ENCODE measurements around the gene ATG2B.

Gene ATG2B

DNA sequence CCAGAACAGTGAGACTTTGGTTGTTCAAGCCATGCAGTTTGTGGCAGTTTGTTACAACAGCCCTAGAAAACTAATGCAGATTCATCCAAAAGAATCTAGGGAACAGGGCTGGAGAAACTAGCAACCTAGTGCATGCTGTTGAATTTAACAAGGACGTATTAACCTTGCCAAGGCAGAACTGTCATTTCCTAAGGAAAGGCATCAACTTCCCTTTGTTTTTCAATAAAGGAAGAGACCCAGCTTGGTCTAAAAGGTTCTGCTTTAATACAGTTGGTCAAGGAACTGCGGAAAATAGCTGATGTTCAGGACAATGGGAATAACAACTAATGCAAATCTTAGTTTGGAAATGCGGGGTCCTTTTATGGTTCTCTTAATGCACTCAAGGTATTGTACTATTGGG lies 40.3 kb upstream of the ATG2B start:
- Histone ChIP-seq H3K79me2 (ENCODE audit: insufficient read depth, low read length) (no peaks in the 10 kb centered on the region), H3K9me3 (ENCODE audit: insufficient read depth, low read length, severe bottlenecking) (no peaks in the 10 kb centered on the region), H3K27me3 (ENCODE audit: insufficient read depth, low read length, poor library complexity) (peaks cover 5% of the 10 kb centered on the region), H3K9ac (ENCODE audit: low read depth, low read length) (no peak overlapping the region), H3K4me1 (ENCODE audit: insufficient read depth, low read length) (no peaks in the 10 kb centered on the region), H3K36me3 (ENCODE audit: insufficient read depth, low read length) (no peaks in the 10 kb centered on the region), H4K20me1 (ENCODE audit: insufficient read depth, low read length) (no peaks in the 10 kb centered on the region), H3K27ac (ENCODE audit: low read length) (no peak overlapping the region), H3K4me3 (ENCODE audit: low read depth in 1 of 2, low read length in 2 of 2) (no peak overlapping the region), H2AFZ (ENCODE audit: low read depth, low read length) (no peak overlapping the region), H3K4me2 (ENCODE audit: insufficient read depth, low read length) (no peak overlapping the region)
- no peak for TF ChIP-seq EZH2 (IDR thresholded peaks at IDR 0.05; ENCODE audit: borderline replicate concordance, low read depth, low read length, severe bottlenecking)
- TF ChIP-seq, protein P1, sequence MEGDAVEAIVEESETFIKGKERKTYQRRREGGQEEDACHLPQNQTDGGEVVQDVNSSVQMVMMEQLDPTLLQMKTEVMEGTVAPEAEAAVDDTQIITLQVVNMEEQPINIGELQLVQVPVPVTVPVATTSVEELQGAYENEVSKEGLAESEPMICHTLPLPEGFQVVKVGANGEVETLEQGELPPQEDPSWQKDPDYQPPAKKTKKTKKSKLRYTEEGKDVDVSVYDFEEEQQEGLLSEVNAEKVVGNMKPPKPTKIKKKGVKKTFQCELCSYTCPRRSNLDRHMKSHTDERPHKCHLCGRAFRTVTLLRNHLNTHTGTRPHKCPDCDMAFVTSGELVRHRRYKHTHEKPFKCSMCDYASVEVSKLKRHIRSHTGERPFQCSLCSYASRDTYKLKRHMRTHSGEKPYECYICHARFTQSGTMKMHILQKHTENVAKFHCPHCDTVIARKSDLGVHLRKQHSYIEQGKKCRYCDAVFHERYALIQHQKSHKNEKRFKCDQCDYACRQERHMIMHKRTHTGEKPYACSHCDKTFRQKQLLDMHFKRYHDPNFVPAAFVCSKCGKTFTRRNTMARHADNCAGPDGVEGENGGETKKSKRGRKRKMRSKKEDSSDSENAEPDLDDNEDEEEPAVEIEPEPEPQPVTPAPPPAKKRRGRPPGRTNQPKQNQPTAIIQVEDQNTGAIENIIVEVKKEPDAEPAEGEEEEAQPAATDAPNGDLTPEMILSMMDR (IDR thresholded peaks at IDR 0.05; ENCODE audit: borderline replicate concordance, extremely low read depth, low read length, poor library complexity, severe bottlenecking), result no peak
- DNase-seq, result no peak
- no peak for ATAC-seq (ENCODE audit: insufficient read depth, low read depth)

DNA sequence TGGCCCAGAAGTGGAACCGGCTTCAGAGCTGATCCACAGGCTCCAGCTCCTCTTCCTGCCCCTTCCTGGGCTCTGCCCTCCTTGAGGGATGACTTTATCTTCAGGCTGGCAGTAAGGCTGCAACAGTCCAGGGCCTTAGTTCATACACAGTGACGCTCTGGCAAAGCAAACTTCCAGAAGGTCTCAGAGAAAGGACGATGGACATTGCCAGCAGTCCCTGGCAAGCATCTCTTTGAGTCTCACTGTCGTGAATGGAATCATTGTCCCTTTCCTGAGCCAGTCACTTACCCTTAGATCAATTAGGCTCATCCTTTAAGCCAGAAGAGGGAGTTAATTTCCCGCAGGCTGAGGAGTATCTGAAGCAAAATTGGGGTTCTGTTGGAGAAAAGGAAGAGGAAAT lies 37.4 kb upstream of the ATG2B start:
- Histone ChIP-seq H3K9me3 (ENCODE audit: insufficient read depth, low read length, severe bottlenecking) (no peaks in the 10 kb centered on the region), H4K20me1 (ENCODE audit: insufficient read depth, low read length) (no peaks in the 10 kb centered on the region), H3K27me3 (ENCODE audit: insufficient read depth, low read length, poor library complexity) (peaks cover 7% of the 10 kb centered on the region), H3K79me2 (ENCODE audit: insufficient read depth, low read length) (no peaks in the 10 kb centered on the region), H3K4me2 (ENCODE audit: insufficient read depth, low read length) (no peak overlapping the region), H3K27ac (ENCODE audit: low read length) (no peak overlapping the region), H2AFZ (ENCODE audit: low read depth, low read length) (no peak overlapping the region), H3K36me3 (ENCODE audit: insufficient read depth, low read length) (no peaks in the 10 kb centered on the region), H3K4me1 (ENCODE audit: insufficient read depth, low read length) (no peaks in the 10 kb centered on the region), H3K4me3 (ENCODE audit: low read depth in 1 of 2, low read length in 2 of 2) (no peak overlapping the region), H3K9ac (ENCODE audit: low read depth, low read length) (no peak overlapping the region)
- ATAC-seq (ENCODE audit: insufficient read depth, low read depth) (no peak), DNase-seq (no peak)
- TF ChIP-seq, protein P1 (IDR thresholded peaks at IDR 0.05; ENCODE audit: borderline replicate concordance, extremely low read depth, low read length, poor library complexity, severe bottlenecking), result no peak
- TF ChIP-seq EZH2 (IDR thresholded peaks at IDR 0.05; ENCODE audit: borderline replicate concordance, low read depth, low read length, severe bottlenecking), result no peak

GRCh38 chr14:96399405-96399804 lies 36.3 kb upstream of the ATG2B start:
- Histone ChIP-seq H2AFZ (ENCODE audit: low read depth, low read length) (no peak overlapping the region), H3K79me2 (ENCODE audit: insufficient read depth, low read length) (no peaks in the 10 kb centered on the region), H3K36me3 (ENCODE audit: insufficient read depth, low read length) (no peaks in the 10 kb centered on the region), H4K20me1 (ENCODE audit: insufficient read depth, low read length) (no peaks in the 10 kb centered on the region), H3K4me1 (ENCODE audit: insufficient read depth, low read length) (no peaks in the 10 kb centered on the region), H3K27me3 (ENCODE audit: insufficient read depth, low read length, poor library complexity) (peaks cover 7% of the 10 kb centered on the region), H3K27ac (ENCODE audit: low read length) (no peak overlapping the region), H3K4me2 (ENCODE audit: insufficient read depth, low read length) (no peak overlapping the region), H3K4me3 (ENCODE audit: low read depth in 1 of 2, low read length in 2 of 2) (no peak overlapping the region), H3K9ac (ENCODE audit: low read depth, low read length) (no peak overlapping the region), H3K9me3 (ENCODE audit: insufficient read depth, low read length, severe bottlenecking) (no peaks in the 10 kb centered on the region)
- no peak for ATAC-seq (ENCODE audit: insufficient read depth, low read depth)
- TF ChIP-seq, protein P1 (IDR thresholded peaks at IDR 0.05; ENCODE audit: borderline replicate concordance, extremely low read depth, low read length, poor library complexity, severe bottlenecking), result no peak
- no peak for DNase-seq

DNA sequence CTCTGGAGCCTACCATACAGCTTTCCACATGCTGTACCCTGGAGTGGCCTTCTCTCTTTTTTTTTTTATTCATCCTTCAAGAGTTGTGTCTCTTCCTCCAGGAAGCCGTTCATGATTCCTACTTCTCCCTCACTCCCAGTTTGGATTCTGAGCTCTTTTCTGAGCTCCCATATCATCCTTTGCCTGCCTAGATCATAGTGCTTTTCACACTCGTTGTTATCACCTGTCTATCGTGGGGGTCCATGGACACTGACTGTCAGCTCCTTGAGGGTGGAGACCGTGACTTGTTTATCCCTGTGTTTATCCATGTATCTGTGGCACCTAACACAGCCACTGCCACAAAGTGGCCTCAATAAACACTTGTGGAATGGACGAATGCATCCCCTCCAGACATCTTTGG lies 35.8 kb upstream of the ATG2B start:
- Histone ChIP-seq H3K79me2 (ENCODE audit: insufficient read depth, low read length) (no peaks in the 10 kb centered on the region), H3K36me3 (ENCODE audit: insufficient read depth, low read length) (no peaks in the 10 kb centered on the region), H3K27me3 (ENCODE audit: insufficient read depth, low read length, poor library complexity) (peaks cover 7% of the 10 kb centered on the region), H3K9ac (ENCODE audit: low read depth, low read length) (no peak overlapping the region), H3K27ac (ENCODE audit: low read length) (no peak overlapping the region), H2AFZ (ENCODE audit: low read depth, low read length) (no peak overlapping the region), H3K4me2 (ENCODE audit: insufficient read depth, low read length) (no peak overlapping the region), H3K4me3 (ENCODE audit: low read depth in 1 of 2, low read length in 2 of 2) (no peak overlapping the region), H4K20me1 (ENCODE audit: insufficient read depth, low read length) (no peaks in the 10 kb centered on the region), H3K4me1 (ENCODE audit: insufficient read depth, low read length) (no peaks in the 10 kb centered on the region), H3K9me3 (ENCODE audit: insufficient read depth, low read length, severe bottlenecking) (no peaks in the 10 kb centered on the region)
- ATAC-seq (ENCODE audit: insufficient read depth, low read depth) (no peak), DNase-seq (no peak)
- TF ChIP-seq, protein P1 (IDR thresholded peaks at IDR 0.05; ENCODE audit: borderline replicate concordance, extremely low read depth, low read length, poor library complexity, severe bottlenecking), result no peak
- TF ChIP-seq EZH2 (IDR thresholded peaks at IDR 0.05; ENCODE audit: borderline replicate concordance, low read depth, low read length, severe bottlenecking), result no peak

All from DND-41 (cell line).